BE2C (cell line): ENCODE data around the gene PRLH.
A peak's percentile ranks its signal among the peaks of the same experiment; 100 is the strongest.

Experiments used
- DNase-seq: peaks from one replicate; pipeline ENCODE4 v3.0.0-alpha.2; 2020
- H3K27me3 ChIP-seq: fragments of 250-450 bp; sonication (Bioruptor Pico); 2 replicates; pipeline ENCODE4 v1.5.1; 2020; ENCODE audit warnings: mild to moderate bottlenecking
- H3K36me3 ChIP-seq: fragments of 250-450 bp; sonication (Bioruptor Pico); 2 replicates; pipeline ENCODE4 v1.5.1; 2020; ENCODE audit warnings: mild to moderate bottlenecking
- H3K4me1 ChIP-seq: fragments of 250-450 bp; sonication (Bioruptor Pico); 2 replicates; pipeline ENCODE4 v1.5.1; 2020
- H3K4me3 ChIP-seq: 2 replicates; pipeline ENCODE4 v1.5.1; 2011; ENCODE audit warnings: low read depth, low read length
- H3K9me3 ChIP-seq: fragments of 250-450 bp; sonication (Bioruptor Pico); 2 replicates; pipeline ENCODE4 v1.5.1; 2020
- CTCF ChIP-seq: IDR thresholded peaks from 2 replicates; pipeline ENCODE4 v1.5.1; 2012; ENCODE audit warnings: mild to moderate bottlenecking, low read depth, low read length

The PRLH gene

DNA sequence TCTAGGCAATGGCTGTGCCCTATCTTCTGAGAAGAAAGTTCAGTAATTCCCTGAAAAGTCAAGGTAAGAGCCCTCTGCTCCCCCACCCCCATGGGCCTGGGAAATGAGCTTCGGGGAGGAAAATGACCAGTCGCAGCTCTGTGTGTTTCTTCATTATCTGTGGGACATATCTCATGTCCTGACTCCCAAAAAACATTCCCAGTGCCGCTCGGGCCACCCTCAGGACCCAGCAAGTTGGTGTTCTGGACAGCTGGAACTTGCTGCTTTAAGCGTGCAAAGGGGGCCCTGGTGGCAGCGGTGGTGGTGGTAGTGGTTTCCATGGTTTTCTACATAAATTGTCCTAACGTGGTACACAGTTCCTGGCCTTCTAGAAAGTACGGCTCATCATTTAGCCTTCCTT, 17.2 kb upstream of the PRLH start:
- H3K4me3 ChIP-seq: no peak overlapping the region
- TF ChIP-seq CTCF: no peak
- no peaks in the 10 kb centered on the region for H3K27me3 ChIP-seq
- DNase-seq: no peak
- no peaks in the 10 kb centered on the region for H3K9me3 ChIP-seq
- H3K36me3 ChIP-seq: no peaks in the 10 kb centered on the region
- H3K4me1 ChIP-seq: no peaks in the 10 kb centered on the region

DNA sequence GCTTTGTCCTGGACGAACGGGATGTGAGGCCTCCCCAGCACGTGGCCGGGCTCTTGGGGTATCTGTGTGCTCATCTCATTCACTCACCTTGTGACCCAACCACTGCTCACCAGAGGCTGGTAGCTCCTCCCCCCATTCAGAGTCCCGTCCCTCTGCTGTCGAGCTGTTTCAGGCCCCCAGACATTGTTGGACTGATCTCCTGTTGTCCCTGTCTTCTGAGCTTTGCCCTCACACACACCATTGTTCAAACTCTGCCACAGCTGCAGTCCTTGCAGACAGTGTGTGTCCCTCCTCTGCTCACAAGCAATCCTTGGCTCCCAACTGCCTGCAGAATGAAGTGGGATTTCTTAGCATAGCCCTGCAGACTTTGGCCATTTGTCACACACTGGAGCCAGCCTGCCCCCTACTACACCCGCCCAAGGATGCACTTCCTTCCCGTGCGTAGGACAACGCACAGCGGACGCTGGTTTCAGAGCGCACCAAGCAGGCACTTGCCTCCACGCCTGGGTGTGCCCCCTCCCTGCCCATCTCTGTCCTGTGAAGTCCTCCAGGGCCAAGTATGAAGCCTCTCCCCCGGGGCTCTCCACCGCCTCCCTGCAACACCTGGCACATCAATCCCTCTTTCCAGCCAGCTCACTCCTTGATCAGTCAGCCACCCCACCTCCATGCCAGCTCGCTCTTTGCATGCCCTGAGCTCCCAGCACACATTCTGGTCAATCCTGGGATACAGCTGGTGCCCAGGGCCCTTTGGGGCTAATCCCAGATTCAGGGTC, 16.5 kb upstream of the PRLH start:
- H3K36me3 ChIP-seq: no peaks in the 10 kb centered on the region
- no peaks in the 10 kb centered on the region for H3K9me3 ChIP-seq
- no peaks in the 10 kb centered on the region for H3K4me1 ChIP-seq
- H3K27me3 ChIP-seq: no peaks in the 10 kb centered on the region
- no peak for TF ChIP-seq CTCF
- no peak for DNase-seq
- no peak overlapping the region for H3K4me3 ChIP-seq

DNA sequence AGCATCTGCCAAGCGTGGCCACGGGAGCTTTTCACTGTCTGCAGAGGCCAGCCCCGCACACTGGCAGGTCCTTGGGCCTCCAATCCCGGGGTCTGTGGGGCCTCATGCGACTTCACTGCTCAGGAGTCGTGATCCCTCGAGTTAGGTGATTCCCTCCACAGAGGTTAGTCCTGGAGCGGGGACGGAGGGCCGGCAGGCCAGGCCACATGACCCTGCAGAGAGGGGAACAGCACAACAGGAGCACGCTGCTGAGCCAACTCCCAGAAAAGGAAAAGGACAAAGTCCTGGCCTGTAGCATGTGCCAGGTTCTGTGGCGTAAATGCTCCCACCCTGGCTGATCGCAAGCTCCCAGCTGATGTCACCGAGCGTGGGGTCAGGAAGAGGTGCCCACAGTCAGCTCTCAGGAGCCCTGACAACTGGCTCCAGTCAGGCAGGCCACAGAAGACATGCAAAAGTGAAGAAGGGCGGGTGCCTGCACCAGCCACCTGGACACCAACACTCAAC, 15.3 kb upstream of the PRLH start:
- no peaks in the 10 kb centered on the region for H3K36me3 ChIP-seq
- TF ChIP-seq CTCF: no peak
- no peaks in the 10 kb centered on the region for H3K9me3 ChIP-seq
- no peaks in the 10 kb centered on the region for H3K4me1 ChIP-seq
- no peak overlapping the region for H3K4me3 ChIP-seq
- DNase-seq: no peak
- no peaks in the 10 kb centered on the region for H3K27me3 ChIP-seq

- Histone ChIP-seq H3K27me3 (no peaks in the 10 kb centered on the region), H3K4me3 (no peak overlapping the region), H3K4me1 (no peaks in the 10 kb centered on the region), H3K9me3 (no peaks in the 10 kb centered on the region), H3K36me3 (no peaks in the 10 kb centered on the region)
- no peak for TF ChIP-seq CTCF
- DNase-seq: peak; percentile 41
These were observed 13.5 kb upstream of the PRLH start for GRCh38 chr2:237552908-237553307.

GRCh38 chr2:237553948-237554347, 12.4 kb upstream of the PRLH start:
- Histone ChIP-seq H3K4me3 (no peak overlapping the region), H3K36me3 (no peaks in the 10 kb centered on the region), H3K27me3 (no peaks in the 10 kb centered on the region), H3K4me1 (no peaks in the 10 kb centered on the region), H3K9me3 (no peaks in the 10 kb centered on the region)
- TF ChIP-seq CTCF: no peak
- no peak for DNase-seq

GRCh38 chr2:237555560-237555959, 10.8 kb upstream of the PRLH start:
- Histone ChIP-seq H3K9me3 (no peaks in the 10 kb centered on the region), H3K27me3 (0 out of 2 replicates have a peak, but pooled peaks cover 2% of the 10 kb centered on the region), H3K4me3 (no peak overlapping the region), H3K36me3 (no peaks in the 10 kb centered on the region), H3K4me1 (no peaks in the 10 kb centered on the region)
- TF ChIP-seq CTCF: no peak
- DNase-seq: no peak
